Measurements from ENCODE around the gene CAVIN2.

Gene CAVIN2

GRCh38 chr2:191866675-191867506 is 20.0 kb upstream of the CAVIN2 start:
- no peak for FAIRE-seq

GRCh38 chr2:191866195-191866594 is 19.3 kb upstream of the CAVIN2 start:
- FAIRE-seq, result no peak
- no peak for DNase-seq (ENCODE audit: insufficient read length, low spot score)

More at GRCh38 chr2:191866675-191867506, 20.0 kb upstream of the CAVIN2 start:
- no peak for DNase-seq (ENCODE audit: insufficient read length, low spot score)

- DNase-seq (ENCODE audit: insufficient read length, low spot score) (no peak), FAIRE-seq (no peak)
These were observed 17.9 kb upstream of the CAVIN2 start for GRCh38 chr2:191864628-191865374.

GRCh38 chr2:191863988-191864387 is 17.1 kb upstream of the CAVIN2 start:
- FAIRE-seq, result no peak
- no peak for DNase-seq (ENCODE audit: insufficient read length, low spot score)

GRCh38 chr2:191862156-191862775 is 15.4 kb upstream of the CAVIN2 start:
- no peak for DNase-seq (ENCODE audit: insufficient read length, low spot score)
- FAIRE-seq, result no peak

- FAIRE-seq (no peak), DNase-seq (ENCODE audit: insufficient read length, low spot score) (no peak)
These were observed 14.0 kb upstream of the CAVIN2 start for GRCh38 chr2:191860760-191861466.

- FAIRE-seq (no peak), DNase-seq (ENCODE audit: insufficient read length, low spot score) (no peak)
These were observed 12.8 kb upstream of the CAVIN2 start for GRCh38 chr2:191859681-191860080.

GRCh38 chr2:191857886-191858285 is 11.0 kb upstream of the CAVIN2 start:
- no peak for FAIRE-seq
- no peak for DNase-seq (ENCODE audit: insufficient read length, low spot score)

- FAIRE-seq (no peak), DNase-seq (ENCODE audit: insufficient read length, low spot score) (no peak)
These were observed 10.4 kb upstream of the CAVIN2 start for GRCh38 chr2:191857259-191857805.

GRCh38 chr2:191856111-191856876 is 9.4 kb upstream of the CAVIN2 start:
- no peak for DNase-seq (ENCODE audit: insufficient read length, low spot score)
- no peak for FAIRE-seq

- DNase-seq (ENCODE audit: insufficient read length, low spot score), result no peak
- FAIRE-seq, result no peak
These were observed 8.5 kb upstream of the CAVIN2 start for GRCh38 chr2:191855382-191855781.

GRCh38 chr2:191854382-191855372 is 7.8 kb upstream of the CAVIN2 start:
- DNase-seq (ENCODE audit: insufficient read length, low spot score) (no peak), FAIRE-seq (no peak)

- no peak for FAIRE-seq
These were observed 7.0 kb upstream of the CAVIN2 start for GRCh38 chr2:191853843-191854242.

GRCh38 chr2:191851158-191851557 is 4.3 kb upstream of the CAVIN2 start:
- FAIRE-seq (no peak), DNase-seq (ENCODE audit: insufficient read length, low spot score) (no peak)

More at GRCh38 chr2:191853843-191854242, 7.0 kb upstream of the CAVIN2 start:
- DNase-seq (ENCODE audit: insufficient read length, low spot score), result no peak

- DNase-seq (ENCODE audit: insufficient read length, low spot score) (no peak), FAIRE-seq (no peak)
These were observed 2.2 kb upstream of the CAVIN2 start for GRCh38 chr2:191848771-191849767.

GRCh38 chr2:191847764-191848163 is 876 bp upstream of the CAVIN2 start:
- DNase-seq (ENCODE audit: insufficient read length, low spot score), result no peak
- no peak for FAIRE-seq

- FAIRE-seq (no peak), DNase-seq (ENCODE audit: insufficient read length, low spot score) (no peak)
These were observed 893 bp downstream of the CAVIN2 start for GRCh38 chr2:191845876-191846514.

All from GM19239 (cell line).